Muscle layer of duodenum (tissue), 2 donors: ENCODE measurements around the gene UROS.

Source experiments
- H3K27ac ChIP-seq: one replicate; pipeline ENCODE4 v1.7.0; 2013; ENCODE audit warnings: mild to moderate bottlenecking, low read length
- H3K27me3 ChIP-seq: one replicate; pipeline ENCODE4 v1.7.0; 2013; ENCODE audit warnings: low read depth, mild to moderate bottlenecking, control low read depth, low read length
- H3K36me3 ChIP-seq, 2 donors: one replicate each; pipeline ENCODE4 v1.7.0; 2013; ENCODE audit warnings: low read length in 2 of 2, control low read depth in 1 of 2, mild to moderate bottlenecking in 1 of 2; ENCODE audit not compliant: insufficient read depth in 2 of 2, control insufficient read depth in 1 of 2
- H3K4me1 ChIP-seq, 2 donors: one replicate each; pipeline ENCODE4 v1.7.0; 2013; ENCODE audit warnings: low read length in 2 of 2, mild to moderate bottlenecking in 2 of 2, control low read depth in 1 of 2, moderate library complexity in 1 of 2; ENCODE audit not compliant: insufficient read depth in 2 of 2, control insufficient read depth in 1 of 2
- H3K4me3 ChIP-seq, 2 donors: one replicate each; pipeline ENCODE4 v1.7.0; 2013; ENCODE audit warnings: low read length in 2 of 2, low read depth in 1 of 2, mild to moderate bottlenecking in 1 of 2
- H3K9me3 ChIP-seq, 2 donors: one replicate each; pipeline ENCODE4 v1.7.0; 2013; ENCODE audit warnings: low read length in 2 of 2, control low read depth in 1 of 2, mild to moderate bottlenecking in 1 of 2; ENCODE audit not compliant: control insufficient read depth in 1 of 2
- donor health status: healthy.

The UROS gene

GRCh38 chr10:125757742-125758141 lies 65.3 kb downstream of the UROS start:
- no peaks in the 10 kb centered on the region for H3K9me3 ChIP-seq
- H3K27me3 ChIP-seq, result no peaks in the 10 kb centered on the region
- no peaks in the 10 kb centered on the region for H3K4me1 ChIP-seq
- H3K27ac ChIP-seq, result no peak overlapping the region
- H3K36me3 ChIP-seq, result peaks cover 54 to 71% of the 10 kb centered on the region in 2 donors
- no peak overlapping the region for H3K4me3 ChIP-seq

- H3K36me3 ChIP-seq, result peaks cover 56 to 71% of the 10 kb centered on the region in 2 donors
- H3K27me3 ChIP-seq, result no peaks in the 10 kb centered on the region
- H3K4me3 ChIP-seq, result no peak overlapping the region
- H3K4me1 ChIP-seq, result no peaks in the 10 kb centered on the region
- no peak overlapping the region for H3K27ac ChIP-seq
- H3K9me3 ChIP-seq, result no peaks in the 10 kb centered on the region
These were observed 66.1 kb downstream of the UROS start for GRCh38 chr10:125756853-125757487.

- Histone ChIP-seq H3K27ac (no peak overlapping the region), H3K36me3 (peaks cover 59 to 76% of the 10 kb centered on the region in 2 donors)
These were observed 66.9 kb downstream of the UROS start for GRCh38 chr10:125756196-125756595.

DNA sequence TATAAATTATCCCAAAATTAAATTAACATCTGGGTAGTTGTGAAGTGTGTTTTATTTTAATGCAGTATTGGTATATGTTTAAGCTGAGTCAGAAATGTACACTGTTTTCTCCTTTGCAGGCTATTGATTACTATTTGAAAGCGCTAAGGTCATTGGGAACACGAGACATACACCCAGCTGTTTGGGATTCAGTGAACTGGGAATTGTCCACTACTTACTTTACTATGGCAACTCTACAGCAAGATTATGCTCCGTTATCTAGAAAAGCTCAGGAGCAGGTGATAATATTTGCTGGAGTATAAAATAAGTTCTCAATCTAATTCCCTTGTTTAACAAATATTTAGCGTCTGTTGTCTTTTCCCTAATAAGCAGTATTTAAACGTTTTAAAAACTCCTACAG lies 75.6 kb downstream of the UROS start:
- H3K36me3 ChIP-seq, result peaks cover 68 to 80% of the 10 kb centered on the region in 2 donors
- H3K27ac ChIP-seq, result no peak overlapping the region
- H3K4me1 ChIP-seq, result no peaks in the 10 kb centered on the region
- no peaks in the 10 kb centered on the region for H3K27me3 ChIP-seq
- no peaks in the 10 kb centered on the region for H3K9me3 ChIP-seq
- H3K4me3 ChIP-seq, result no peak overlapping the region

More at GRCh38 chr10:125756196-125756595, 66.9 kb downstream of the UROS start:
- no peaks in the 10 kb centered on the region for H3K27me3 ChIP-seq
- H3K4me3 ChIP-seq, result no peak overlapping the region
- H3K4me1 ChIP-seq, result no peaks in the 10 kb centered on the region
- no peaks in the 10 kb centered on the region for H3K9me3 ChIP-seq

GRCh38 chr10:125744909-125745308 lies 78.1 kb downstream of the UROS start:
- H3K4me1 ChIP-seq, result no peaks in the 10 kb centered on the region
- no peak overlapping the region for H3K27ac ChIP-seq
- peaks cover 70 to 80% of the 10 kb centered on the region in 2 donors for H3K36me3 ChIP-seq

GRCh38 chr10:125742465-125742864 lies 80.6 kb downstream of the UROS start:
- H3K4me1 ChIP-seq, result no peaks in the 10 kb centered on the region
- no peaks in the 10 kb centered on the region for H3K27me3 ChIP-seq
- peaks cover 76 to 81% of the 10 kb centered on the region in 2 donors for H3K36me3 ChIP-seq
- H3K4me3 ChIP-seq, result no peak overlapping the region
- H3K9me3 ChIP-seq, result no peaks in the 10 kb centered on the region
- H3K27ac ChIP-seq, result no peak overlapping the region

More at GRCh38 chr10:125744909-125745308, 78.1 kb downstream of the UROS start:
- no peaks in the 10 kb centered on the region for H3K9me3 ChIP-seq
- no peak overlapping the region for H3K4me3 ChIP-seq
- H3K27me3 ChIP-seq, result no peaks in the 10 kb centered on the region

DNA sequence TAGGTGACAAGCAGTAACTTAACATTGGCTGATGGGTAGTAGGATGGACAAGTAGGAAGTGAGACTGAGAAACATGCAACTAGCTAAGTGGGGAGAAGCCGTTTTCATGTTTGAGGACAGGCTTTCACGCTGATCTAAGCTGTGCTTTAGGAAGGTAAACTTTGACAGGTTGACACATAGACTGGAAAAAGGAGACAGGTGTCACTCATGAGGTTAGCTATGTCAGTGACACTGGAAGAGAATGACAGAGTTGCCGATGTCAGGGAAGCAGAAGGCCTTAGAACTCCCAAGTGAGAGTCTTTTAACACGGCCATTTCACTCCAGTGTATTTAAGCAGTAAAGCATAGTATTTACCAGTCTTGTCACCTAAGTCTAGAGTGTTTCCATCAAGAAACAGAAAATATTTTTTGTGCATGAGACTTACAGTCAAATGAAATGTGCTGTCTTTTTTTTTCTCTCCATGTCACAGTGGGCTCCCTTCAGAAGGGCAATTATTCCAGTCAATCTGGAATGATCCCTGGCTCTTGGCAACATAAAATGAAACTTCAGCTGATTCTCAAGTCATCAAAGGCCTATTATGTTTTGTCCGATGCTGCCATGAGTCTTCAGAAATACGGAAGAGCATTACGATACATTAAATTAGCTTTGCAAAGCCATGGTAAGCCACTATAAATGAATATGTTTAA lies 82.9 kb downstream of the UROS start:
- no peak overlapping the region for H3K4me3 ChIP-seq

More for the DNA sequence above, 82.9 kb downstream of the UROS start:
- H3K9me3 ChIP-seq, result no peaks in the 10 kb centered on the region
- H3K27me3 ChIP-seq, result no peaks in the 10 kb centered on the region
- no peaks in the 10 kb centered on the region for H3K4me1 ChIP-seq
- H3K27ac ChIP-seq, result no peak overlapping the region
- peaks cover 81 to 86% of the 10 kb centered on the region in 2 donors for H3K36me3 ChIP-seq
